HepG2 (cell line): ENCODE results near the gene SUN5. TPM values are rescaled to one million over a fixed set of nuclear protein-coding genes. Genes with fewer than 3 reads are reported as not detected.

Experiments used
- ATAC-seq: fragments of 200-7000 bp; cut with Tn5 transposase; 3 replicates; pipeline ENCODE4 v1.9.1; 2020; ENCODE audit warnings: mild to moderate bottlenecking, moderate library complexity
- BruUV-seq: library from RNA; stranded (reverse); fragments of 400-500 nt; replicated peaks from 2 replicates; lab custom pipeline; 2021; lab: Mats Ljungman, UMichigan
- CTCF ChIA-PET: fragments of 300-600 bp; formaldehyde crosslinking; extraction: SDS; loops from one replicate; lab custom pipeline; 2021; ENCODE audit warnings: low total read pairs, inconsistent platforms, low intra/inter-chr PET ratio; lab: Yijun Ruan, JAX
- POLR2A ChIA-PET: fragments of 350-600 bp; sonication (Branson Sonifier 250); formaldehyde crosslinking; loops from one replicate; lab custom pipeline; 2020; ENCODE audit warnings: antibody characterized with exemption, inconsistent platforms; lab: Yijun Ruan, JAX
- DNase-seq: peaks from one replicate; pipeline ENCODE4 v3.0.0-alpha.2; 2015; ENCODE audit warnings: low spot score
- FAIRE-seq: peaks from 3 replicates; lab custom pipeline; 2011; peaks lifted over from hg19 to GRCh38; lab: Jason Lieb, UNC
- H2AFZ ChIP-seq: one replicate; pipeline ENCODE4 v1.6.1; 2011; ENCODE audit warnings: low read length, inconsistent platforms
- H3K27ac ChIP-seq: fragments of 300-600 bp; 3 replicates; pipeline ENCODE4 v1.8.0; 2011; ENCODE audit warnings: mixed run types, mild to moderate bottlenecking, mixed read lengths, low read length, inconsistent platforms; ENCODE audit not compliant: insufficient read depth; ENCODE audit errors: extremely low read length
- H3K27me3 ChIP-seq, 2 experiments: fragments of 200-600 bp in 1 of 2; 2 replicates in 1 of 2; 3 replicates in 1 of 2; pipeline versions ENCODE4 v1.6.0 to v1.8.0; 2011; ENCODE audit warnings: low read length in 2 of 2, mild to moderate bottlenecking in 2 of 2, moderate library complexity in 2 of 2, inconsistent platforms in 1 of 2; ENCODE audit not compliant: insufficient read depth in 2 of 2, control insufficient read depth in 1 of 2
- H3K36me3 ChIP-seq, 2 experiments: fragments of 200-600 bp in 1 of 2; replicated peaks in 1 of 2; 2 replicates in 1 of 2; 3 replicates in 1 of 2; pipeline versions ENCODE4 v1.5.1 to v1.8.0; 2011; ENCODE audit warnings: low read length in 2 of 2, inconsistent platforms in 1 of 2; ENCODE audit not compliant: insufficient read depth in 2 of 2, control insufficient read depth in 1 of 2
- H3K4me1 ChIP-seq: 2 replicates; pipeline ENCODE4 v1.5.1; 2012; ENCODE audit warnings: low read length, inconsistent platforms; ENCODE audit not compliant: insufficient read depth
- H3K4me2 ChIP-seq: 2 replicates; pipeline ENCODE4 v1.6.0; 2011; ENCODE audit warnings: low read depth, low read length, inconsistent platforms
- H3K4me3 ChIP-seq, 3 experiments: fragments of 200-600 bp in 1 of 3; sonication (generic), shearing (Covaris generic) in 1 of 3; replicated peaks in 1 of 3; 2 replicates each; pipeline ENCODE4 v1.5.1; 2011 to 2016; ENCODE audit warnings: low read length in 3 of 3, inconsistent platforms in 2 of 3, low read depth in 2 of 3, mild to moderate bottlenecking in 2 of 3, control low read depth in 1 of 3, mixed read lengths in 1 of 3; ENCODE audit not compliant: insufficient read depth in 1 of 3
- H3K79me2 ChIP-seq: one replicate; pipeline ENCODE4 v1.6.1; 2011; ENCODE audit warnings: low read length, inconsistent platforms; ENCODE audit not compliant: insufficient read depth
- H3K9ac ChIP-seq: 2 replicates; pipeline ENCODE4 v1.6.0; 2011; ENCODE audit warnings: mild to moderate bottlenecking, low read depth, low read length, inconsistent platforms; ENCODE audit not compliant: insufficient read depth
- H3K9me3 ChIP-seq: 2 replicates; pipeline ENCODE4 v1.5.1; 2012; ENCODE audit warnings: mild to moderate bottlenecking, low read length
- H4K20me1 ChIP-seq: 2 replicates; pipeline ENCODE4 v1.6.0; 2011; ENCODE audit warnings: inconsistent platforms, mild to moderate bottlenecking, low read length, moderate library complexity; ENCODE audit not compliant: insufficient read depth
- CBX2 ChIP-seq, 2 experiments: fragments of 200-600 bp in 1 of 2; sonication (generic); formaldehyde crosslinking in 1 of 2; IDR thresholded peaks; 2 replicates each; pipeline versions ENCODE4 v1.7.0 to v1.8.1; 2018 to 2022; ENCODE audit warnings: low read depth in 2 of 2, low read length in 1 of 2, mild to moderate bottlenecking in 1 of 2, missing genetic modification reagents in 1 of 2
- HNRNPL ChIP-seq: fragments of 200-400 bp; formaldehyde crosslinking; IDR thresholded peaks from 2 replicates; pipeline ENCODE4 v1.6.1; 2017; ENCODE audit warnings: mild to moderate bottlenecking, low read depth, low read length
- MEIS1 ChIP-seq: sonication (generic); formaldehyde crosslinking; IDR thresholded peaks from 2 replicates; pipeline ENCODE4 v1.9.0; 2021; ENCODE audit warnings: mild to moderate bottlenecking, missing genetic modification reagents, moderate library complexity, borderline replicate concordance
- PCBP1 ChIP-seq: fragments of 200-400 bp; formaldehyde crosslinking; IDR thresholded peaks from 2 replicates; pipeline ENCODE4 v1.6.1; 2017; ENCODE audit warnings: mild to moderate bottlenecking, low read depth, low read length, borderline replicate concordance
- PRPF4 ChIP-seq: fragments of 200-400 bp; formaldehyde crosslinking; IDR thresholded peaks from 2 replicates; pipeline ENCODE4 v1.6.1; 2016; ENCODE audit warnings: low read length, low read depth; ENCODE audit not compliant: poor library complexity, severe bottlenecking
- ZIK1 ChIP-seq: sonication (generic); formaldehyde crosslinking; IDR thresholded peaks from 2 replicates; pipeline ENCODE4 v1.5.0; 2020; ENCODE audit warnings: mild to moderate bottlenecking, low read depth, missing genetic modification reagents, borderline replicate concordance
- ZNF574 ChIP-seq: sonication (generic); formaldehyde crosslinking; IDR thresholded peaks from 2 replicates; pipeline ENCODE4 v1.4.0; 2020; ENCODE audit warnings: missing genetic modification reagents
- WGBS: methylation state at CpG from one replicate; pipeline ENCODE4 v1.1.6; 2017; ENCODE audit warnings: low lambda C conversion rate; 5-methylcytosine and 5-hydroxymethylcytosine counted together
- in situ Hi-C: cut with HindIII; loops from 2 replicates; pipeline ENCODE4 v1.10.0; 2017; ENCODE audit warnings: low pct_unique_long_range_greater_than_20kb; ENCODE audit not compliant: extremely low pct_ligation_motif_present
- intact Hi-C: fragments of 100-400 bp; cut with micrococcal nuclease; formaldehyde crosslinking; loops from one replicate; pipeline ENCODE4 v1.10.0; 2022; ENCODE audit not compliant: unreplicated experiment
- polyA plus RNA-seq, 8 experiments: library from polyadenylated mRNA; depleted of rRNA in 3 of 8; stranded (reverse) in 7 of 8; unstranded in 1 of 8; fragments of >200 nt; fragmentation: Illumina TruSeq in 4 of 8; extraction: Trizol in 4 of 8; gene quantifications; 2 replicates each; pipeline versions ENCODE4 v1.2.1 to v1.2.3, GENCODE V29; 2011 to 2016; ENCODE audit warnings: low read depth in 4 of 8, missing spikeins in 1 of 8, mixed read lengths in 1 of 8; ENCODE audit not compliant: insufficient read depth in 1 of 8
- total RNA-seq, 5 experiments: library from RNA; depleted of rRNA; stranded (reverse); fragments of >200 nt; fragmentation: Illumina TruSeq; extraction: Trizol; gene quantifications; 2 replicates each; pipeline ENCODE4 v1.2.3, GENCODE V29; 2016; ENCODE audit warnings: low read depth in 1 of 5
- TF ChIP-seq, protein P1 (sequence below): sonication (generic); formaldehyde crosslinking; IDR thresholded peaks from 2 replicates; pipeline ENCODE4 v1.5.1; 2020; ENCODE audit warnings: mild to moderate bottlenecking, missing genetic modification reagents, moderate library complexity

The SUN5 gene
- total and polyA plus RNA-seq, 2 of the 13 experiments (the other 11 are each of a cell fraction or from before 2014, with no cell fraction given), result not detected

GRCh38 chr20:32970973-32971300 lies 33.3 kb downstream of the SUN5 start:
- FAIRE-seq (no peak), ATAC-seq (no peak), DNase-seq (no peak)
- no TSS peak for BruUV-seq
- no peaks in the 10 kb centered on the region for H3K79me2 ChIP-seq
- ChIA-PET POLR2A (no interaction called here), CTCF (no interaction called here)
- H3K4me3 ChIP-seq, result no peak overlapping the region
- H3K27me3 ChIP-seq, result peaks cover 1 to 32% of the 10 kb centered on the region in 2 experiments; a peak in 3 of 5 replicates
- no peak overlapping the region for H3K9ac ChIP-seq
- in situ Hi-C loops (no loop called here), intact Hi-C loops (no loop called here)
- H3K36me3 ChIP-seq, result no peaks in the 10 kb centered on the region
- 79% methylated on average over 2 of the region's 2 CpGs for WGBS
- no peaks in the 10 kb centered on the region for H3K9me3 ChIP-seq
- peaks cover 45% of the 10 kb centered on the region for H3K4me1 ChIP-seq
- TF ChIP-seq CBX2 (IDR thresholded peaks at IDR 0.05; ENCODE audit: low read depth, low read length) (no peak), CBX2 (CRISPR knock-in tag; IDR thresholded peaks at IDR 0.05; ENCODE audit: low read depth) (no peak), ZNF574 (CRISPR knock-in tag) (0 out of 2 replicates have a peak, but pooled peaks have one; percentile 1), PCBP1 (0 out of 2 replicates have a peak, but pooled peaks have one; percentile 44), MEIS1 (no peak), ZIK1 (no peak), HNRNPL (0 out of 2 replicates have a peak, but pooled peaks have one; percentile 33), PRPF4 (no peak)
- TF ChIP-seq, protein P1, sequence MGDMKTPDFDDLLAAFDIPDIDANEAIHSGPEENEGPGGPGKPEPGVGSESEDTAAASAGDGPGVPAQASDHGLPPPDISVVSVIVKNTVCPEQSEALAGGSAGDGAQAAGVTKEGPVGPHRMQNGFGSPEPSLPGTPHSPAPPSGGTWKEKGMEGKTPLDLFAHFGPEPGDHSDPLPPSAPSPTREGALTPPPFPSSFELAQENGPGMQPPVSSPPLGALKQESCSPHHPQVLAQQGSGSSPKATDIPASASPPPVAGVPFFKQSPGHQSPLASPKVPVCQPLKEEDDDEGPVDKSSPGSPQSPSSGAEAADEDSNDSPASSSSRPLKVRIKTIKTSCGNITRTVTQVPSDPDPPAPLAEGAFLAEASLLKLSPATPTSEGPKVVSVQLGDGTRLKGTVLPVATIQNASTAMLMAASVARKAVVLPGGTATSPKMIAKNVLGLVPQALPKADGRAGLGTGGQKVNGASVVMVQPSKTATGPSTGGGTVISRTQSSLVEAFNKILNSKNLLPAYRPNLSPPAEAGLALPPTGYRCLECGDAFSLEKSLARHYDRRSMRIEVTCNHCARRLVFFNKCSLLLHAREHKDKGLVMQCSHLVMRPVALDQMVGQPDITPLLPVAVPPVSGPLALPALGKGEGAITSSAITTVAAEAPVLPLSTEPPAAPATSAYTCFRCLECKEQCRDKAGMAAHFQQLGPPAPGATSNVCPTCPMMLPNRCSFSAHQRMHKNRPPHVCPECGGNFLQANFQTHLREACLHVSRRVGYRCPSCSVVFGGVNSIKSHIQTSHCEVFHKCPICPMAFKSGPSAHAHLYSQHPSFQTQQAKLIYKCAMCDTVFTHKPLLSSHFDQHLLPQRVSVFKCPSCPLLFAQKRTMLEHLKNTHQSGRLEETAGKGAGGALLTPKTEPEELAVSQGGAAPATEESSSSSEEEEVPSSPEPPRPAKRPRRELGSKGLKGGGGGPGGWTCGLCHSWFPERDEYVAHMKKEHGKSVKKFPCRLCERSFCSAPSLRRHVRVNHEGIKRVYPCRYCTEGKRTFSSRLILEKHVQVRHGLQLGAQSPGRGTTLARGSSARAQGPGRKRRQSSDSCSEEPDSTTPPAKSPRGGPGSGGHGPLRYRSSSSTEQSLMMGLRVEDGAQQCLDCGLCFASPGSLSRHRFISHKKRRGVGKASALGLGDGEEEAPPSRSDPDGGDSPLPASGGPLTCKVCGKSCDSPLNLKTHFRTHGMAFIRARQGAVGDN (CRISPR knock-in tag), result 0 out of 2 replicates have a peak, but pooled peaks have one; percentile 17
- H4K20me1 ChIP-seq, result no peaks in the 10 kb centered on the region
- H3K4me2 ChIP-seq, result no peak overlapping the region
- H2AFZ ChIP-seq, result no peak overlapping the region
- no peak overlapping the region for H3K27ac ChIP-seq
